Stimulated activated CD4-positive, alpha-beta T cell treated with anti-CD3 and anti-CD28 coated beads, Interleukin-15, amount 100 ng/mL, for 48 hours (primary cell): ENCODE data around the gene BRPF1.

ENCODE experiments used
- DNase-seq, 2 donors: peaks; one replicate each; pipeline ENCODE4 v3.0.0-alpha.2; 2020; ENCODE audit warnings: low read depth in 2 of 2

BRPF1 gene

DNA sequence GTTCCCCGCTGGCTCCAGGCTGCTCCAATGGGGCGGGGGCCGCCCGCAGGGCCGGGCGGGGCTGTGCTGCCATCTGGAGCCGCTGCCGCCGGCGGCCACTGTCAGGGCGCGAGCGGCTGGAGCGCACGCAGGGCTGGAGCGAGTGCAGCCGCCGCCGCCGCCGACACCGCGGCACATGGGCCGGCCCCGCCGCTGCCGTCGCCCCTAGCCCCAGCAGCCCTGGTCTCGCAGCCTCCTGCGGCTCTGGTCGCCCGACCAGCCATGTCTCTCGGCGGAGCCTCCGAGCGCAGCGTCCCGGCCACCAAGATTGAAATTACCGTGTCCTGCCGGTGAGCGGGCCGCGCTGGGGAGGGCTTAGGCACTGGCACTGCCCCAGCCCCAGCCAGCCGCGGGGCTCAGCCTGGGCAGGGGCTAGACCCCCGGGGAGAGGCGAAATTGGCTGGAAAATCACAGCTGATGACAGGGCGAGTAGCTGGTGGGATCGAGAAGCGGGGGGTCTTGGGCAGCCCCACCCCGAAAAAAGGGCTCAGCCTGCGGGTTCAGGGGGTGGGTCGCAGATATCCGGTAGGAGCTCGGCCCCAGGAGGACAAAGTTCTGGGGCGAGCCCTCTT is 27.7 kb upstream of the BRPF1 start, which contains the start of gene CPNE9:
TSS of gene CPNE9 (plus strand) at position 98 of the 611 bp plus-strand sequence. CDS start at position 262, 164 bp downstream.
- no peak for DNase-seq

DNA sequence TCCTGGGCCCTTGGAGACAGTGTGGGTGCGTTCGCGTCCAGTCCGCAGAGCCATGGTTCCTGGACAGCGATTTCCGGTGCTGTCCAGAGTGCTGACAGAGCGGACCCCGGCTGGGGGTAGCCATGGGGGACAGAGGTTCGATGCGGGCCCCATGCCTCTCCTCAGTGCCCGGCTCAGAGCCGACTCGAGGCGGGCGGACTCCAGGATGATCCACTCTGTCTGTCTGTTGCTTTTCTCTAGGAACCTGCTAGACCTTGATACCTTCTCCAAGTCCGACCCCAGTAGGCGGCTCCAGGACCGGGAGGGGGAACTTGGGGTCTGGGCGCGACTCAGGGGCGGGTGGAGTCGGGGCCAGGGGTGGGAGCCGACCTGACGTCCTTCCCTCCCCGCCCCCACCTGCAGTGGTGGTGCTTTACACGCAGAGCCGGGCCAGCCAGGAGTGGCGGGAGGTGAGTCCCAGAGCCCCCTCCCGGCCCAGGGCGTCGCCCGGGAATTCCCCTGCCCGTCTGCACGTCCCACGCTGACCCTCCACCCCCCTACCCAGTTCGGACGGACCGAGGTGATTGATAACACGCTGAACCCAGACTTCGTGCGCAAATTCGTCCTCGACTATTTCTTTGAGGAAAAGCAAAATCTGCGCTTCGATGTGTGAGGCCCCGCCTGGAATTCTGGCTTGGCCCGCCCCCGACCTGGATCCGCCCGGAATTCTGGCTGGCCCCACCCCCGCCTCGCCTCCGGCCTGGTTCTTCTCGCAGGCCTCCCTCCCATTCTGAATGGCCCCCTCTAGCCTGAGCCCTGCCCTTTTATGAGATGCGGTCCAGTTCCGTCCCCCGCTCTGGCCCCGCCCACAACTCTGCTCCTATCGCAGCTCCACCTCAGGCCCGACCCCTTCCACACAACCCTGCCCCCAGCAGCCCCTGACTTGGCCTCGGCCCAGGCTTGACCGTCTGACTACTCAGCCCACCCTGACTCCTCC is 26.9 kb upstream of the BRPF1 start:
- no peak for DNase-seq

DNA sequence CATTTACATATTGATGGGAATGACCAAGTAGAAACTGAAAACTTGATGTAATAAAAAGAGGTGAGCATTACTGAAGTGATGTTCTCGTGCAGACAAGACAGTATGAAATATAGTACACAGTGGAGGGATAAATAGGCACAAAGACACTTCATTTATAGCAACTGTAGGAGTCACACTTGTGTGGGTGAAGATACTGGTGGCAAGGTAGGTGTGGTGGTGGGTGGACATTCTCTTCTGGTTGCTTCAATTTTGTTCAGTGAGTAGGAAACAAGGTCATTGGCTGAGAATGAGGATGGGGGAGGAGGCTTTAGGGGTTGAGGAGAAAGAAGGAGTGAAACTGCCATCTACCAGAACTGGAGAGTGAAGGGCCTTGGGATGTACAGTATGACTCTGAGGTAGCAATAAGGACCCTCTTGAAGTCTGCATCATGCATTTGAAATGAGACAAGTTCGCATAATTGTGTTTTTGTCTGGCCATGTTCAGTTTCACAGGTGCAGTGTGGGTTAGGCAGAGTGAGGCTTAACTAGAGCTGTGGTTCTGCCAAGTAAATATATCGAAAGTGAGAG is 21.3 kb upstream of the BRPF1 start:
- no peak for DNase-seq

DNA sequence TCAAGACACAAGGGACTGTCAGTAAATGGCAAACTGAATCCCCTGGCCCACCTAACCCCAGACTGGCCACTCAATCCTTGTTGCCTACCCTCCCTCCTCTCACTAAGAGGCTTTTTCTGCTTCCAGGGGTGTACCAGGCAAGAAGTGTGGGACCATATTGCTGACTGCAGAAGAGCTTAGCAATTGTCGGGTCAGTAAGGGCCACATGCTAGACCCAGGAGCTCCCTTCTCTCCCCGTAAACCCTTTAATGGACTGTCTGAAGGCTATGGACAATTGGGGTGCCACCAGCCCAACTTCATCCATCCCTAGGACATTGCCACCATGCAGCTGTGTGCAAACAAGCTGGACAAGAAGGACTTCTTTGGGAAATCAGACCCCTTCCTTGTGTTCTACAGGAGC is 19.1 kb upstream of the BRPF1 start:
- no peak for DNase-seq

DNA sequence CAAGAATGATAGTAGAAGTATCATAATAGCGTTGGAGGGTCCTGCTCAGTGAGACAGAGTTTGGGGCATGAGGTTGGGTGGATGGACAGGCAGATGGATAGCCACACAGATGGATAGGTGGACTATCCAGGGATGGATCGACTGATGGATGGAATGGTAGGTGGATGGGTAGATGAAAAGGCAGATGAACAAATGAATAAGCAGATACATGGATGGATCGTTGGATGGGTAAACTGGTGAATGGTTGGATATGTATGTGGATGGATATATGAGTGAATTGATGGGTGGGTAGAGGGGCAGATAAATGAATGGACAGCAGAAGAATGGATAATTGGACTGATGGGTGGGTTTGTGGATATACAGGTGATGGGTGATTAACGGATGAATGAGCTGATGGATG is 18.4 kb upstream of the BRPF1 start:
- DNase-seq: no peak

DNA sequence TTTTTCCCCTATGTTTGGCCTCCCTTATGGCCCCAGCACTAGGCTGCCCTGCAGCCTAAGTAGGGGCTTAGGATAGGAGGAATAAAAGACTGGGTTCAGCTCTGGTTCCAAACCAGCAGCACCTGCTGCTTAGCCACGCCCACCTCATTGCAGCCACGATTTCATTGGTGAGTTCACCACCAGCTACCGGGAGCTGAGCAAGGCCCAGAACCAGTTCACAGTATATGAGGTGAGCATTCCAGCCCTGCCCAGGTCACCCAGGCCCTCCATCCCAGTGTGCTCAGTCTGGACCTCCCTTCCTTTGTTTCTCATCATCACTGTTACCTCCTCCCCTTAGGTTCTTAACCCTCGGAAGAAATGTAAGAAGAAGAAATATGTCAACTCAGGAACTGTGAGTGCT is 16.4 kb upstream of the BRPF1 start:
- no peak for DNase-seq

DNA sequence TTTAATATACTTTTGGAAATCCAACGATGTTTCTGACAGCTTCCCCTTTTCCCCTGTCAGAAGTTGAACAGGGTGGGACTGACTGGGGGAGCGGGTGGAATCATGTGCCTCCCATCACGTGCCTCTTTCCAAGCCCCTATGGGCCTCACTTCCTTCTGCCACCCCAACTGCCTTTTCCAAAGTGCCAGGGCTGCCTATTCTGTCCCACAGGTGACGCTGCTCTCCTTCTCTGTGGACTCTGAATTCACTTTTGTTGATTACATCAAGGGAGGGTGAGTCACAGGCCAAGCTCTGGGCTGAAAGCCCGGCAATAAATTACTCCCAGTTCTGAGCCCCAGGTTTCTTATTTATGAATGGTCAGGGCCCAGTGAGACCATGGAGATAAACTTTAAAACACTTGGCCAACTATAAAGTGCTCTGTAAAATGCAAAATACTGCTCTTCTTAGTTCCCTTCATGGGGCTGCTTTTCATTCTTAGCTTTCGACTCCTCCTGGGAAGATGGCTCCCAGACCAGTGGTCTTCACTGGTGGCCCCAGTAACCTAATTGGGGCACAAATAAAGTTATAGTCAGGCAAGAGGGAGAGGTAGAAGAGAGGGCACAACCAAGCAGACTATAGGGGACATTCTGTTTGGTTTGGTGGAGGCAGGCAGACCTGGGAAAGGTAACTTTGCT is 15.6 kb upstream of the BRPF1 start:
- DNase-seq: peak in 1 of 2 donors; percentile 44

DNA sequence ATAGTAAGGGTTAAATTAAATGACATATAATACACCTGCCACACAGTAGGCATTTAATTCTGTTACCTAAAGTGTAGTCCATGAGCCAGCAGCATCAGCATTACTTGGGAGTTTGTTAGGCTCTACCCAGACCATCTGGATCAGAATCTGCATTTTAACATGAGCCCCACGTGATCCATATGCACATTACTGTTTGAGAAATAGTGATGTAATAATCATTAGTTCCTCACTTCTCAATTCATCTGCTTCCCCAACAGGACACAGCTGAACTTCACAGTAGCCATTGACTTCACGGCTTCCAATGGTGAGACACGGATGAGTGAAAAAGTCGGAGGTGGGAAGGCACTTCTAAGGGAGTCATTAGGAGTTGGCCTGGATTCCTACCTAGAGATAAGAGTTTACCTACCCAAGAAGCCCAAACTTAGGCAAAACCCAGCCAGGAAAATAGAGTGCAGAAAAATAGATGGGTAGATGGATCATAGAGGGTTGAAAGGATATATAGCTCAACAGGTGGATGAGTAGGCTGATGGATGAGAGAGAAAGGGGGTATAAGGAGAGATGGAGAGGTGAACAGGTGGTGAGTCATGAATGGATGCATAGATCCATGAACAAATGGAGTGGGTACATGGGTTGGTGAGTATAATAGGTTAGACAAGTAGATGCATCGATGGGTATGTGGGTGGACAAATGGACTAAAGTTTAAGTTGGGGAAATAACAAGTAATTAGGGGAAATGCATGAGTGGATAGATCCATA is 14.6 kb upstream of the BRPF1 start:
- no peak for DNase-seq

DNA sequence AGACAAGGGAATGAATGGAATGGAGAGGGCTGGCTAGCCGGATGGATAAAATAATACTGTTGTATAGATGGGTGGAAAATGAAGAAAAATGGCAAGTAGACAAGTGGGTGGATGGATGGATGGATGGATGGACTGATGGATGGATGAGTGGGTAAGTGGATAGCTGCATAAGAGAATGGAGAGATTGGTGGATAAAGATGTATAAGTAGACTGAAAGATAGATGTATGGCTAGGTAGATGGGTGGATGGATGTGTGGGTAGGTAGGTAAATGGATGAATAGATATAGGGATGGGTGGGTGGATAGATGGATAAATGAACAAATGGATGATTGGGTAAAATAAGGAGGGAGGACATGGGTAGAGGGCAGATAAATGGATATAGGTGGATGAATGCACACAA is 14.0 kb upstream of the BRPF1 start:
- no peak for DNase-seq

DNA sequence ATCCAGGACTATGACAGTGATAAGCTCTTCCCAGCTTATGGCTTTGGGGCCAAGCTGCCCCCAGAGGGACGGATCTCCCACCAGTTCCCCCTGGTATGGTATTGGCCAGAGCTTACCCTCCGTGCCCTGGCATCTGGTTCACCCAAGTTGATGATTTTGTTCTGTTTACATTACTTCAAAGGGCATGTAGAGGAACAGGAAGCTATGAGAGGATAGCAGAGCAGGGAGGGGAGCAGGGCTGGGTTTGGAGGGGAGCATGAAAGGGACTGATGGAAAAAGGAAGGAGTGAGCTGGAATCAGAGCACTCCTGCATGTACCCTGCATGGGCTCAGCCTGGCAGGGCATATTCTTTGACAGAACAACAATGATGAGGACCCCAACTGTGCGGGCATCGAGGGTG is 13.4 kb upstream of the BRPF1 start:
- DNase-seq: no peak

DNA sequence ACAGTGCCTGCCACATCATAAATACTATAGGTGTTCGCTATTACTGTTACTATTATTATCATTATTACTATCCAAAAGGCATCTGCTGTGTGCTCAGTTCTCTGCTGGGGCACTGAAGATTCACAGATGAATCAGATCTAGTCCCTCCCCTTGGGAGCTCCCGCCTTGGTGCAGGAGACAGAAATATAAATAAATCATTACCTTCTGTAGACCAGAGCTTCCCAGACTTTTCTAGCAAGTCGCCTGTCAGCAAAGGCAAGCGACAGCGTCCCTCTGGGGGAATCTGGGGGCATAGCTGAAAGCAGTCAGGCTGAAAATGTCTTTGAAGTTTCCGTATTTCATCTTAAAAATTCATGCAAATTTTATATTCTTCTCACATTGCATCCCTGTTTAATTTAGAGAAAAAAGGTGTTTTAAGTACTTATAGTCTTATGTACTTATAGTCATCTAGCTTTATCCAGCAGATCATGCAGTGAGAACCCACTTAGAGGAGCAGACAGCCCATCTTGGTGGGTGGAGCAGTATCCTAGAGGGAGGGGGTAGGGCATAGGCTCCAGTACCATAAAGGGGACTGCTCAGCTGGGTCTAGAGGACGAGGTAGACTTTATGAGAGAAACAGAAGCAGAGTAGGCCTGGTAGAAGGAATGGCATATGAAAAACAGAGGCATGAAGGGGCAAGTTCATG is 10.4 kb upstream of the BRPF1 start:
- no peak for DNase-seq

DNA sequence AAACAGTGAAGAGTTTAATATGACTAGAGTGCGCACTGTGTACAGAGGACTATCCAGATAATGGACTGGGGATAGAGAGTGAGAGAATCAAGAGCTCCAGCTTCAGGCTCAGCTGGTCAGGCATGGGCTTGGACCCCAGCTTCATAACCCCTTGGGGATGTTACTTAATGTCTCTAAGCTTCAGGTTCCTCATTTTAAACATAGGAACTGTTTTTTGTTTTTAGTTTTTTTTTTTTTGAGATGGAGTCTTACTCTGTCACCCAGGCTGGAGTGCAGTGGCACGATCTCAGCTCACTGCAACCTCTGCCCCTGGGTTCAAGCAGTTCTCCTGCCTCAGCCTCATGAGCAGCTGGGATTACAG is 9.9 kb upstream of the BRPF1 start:
- no peak for DNase-seq

DNA sequence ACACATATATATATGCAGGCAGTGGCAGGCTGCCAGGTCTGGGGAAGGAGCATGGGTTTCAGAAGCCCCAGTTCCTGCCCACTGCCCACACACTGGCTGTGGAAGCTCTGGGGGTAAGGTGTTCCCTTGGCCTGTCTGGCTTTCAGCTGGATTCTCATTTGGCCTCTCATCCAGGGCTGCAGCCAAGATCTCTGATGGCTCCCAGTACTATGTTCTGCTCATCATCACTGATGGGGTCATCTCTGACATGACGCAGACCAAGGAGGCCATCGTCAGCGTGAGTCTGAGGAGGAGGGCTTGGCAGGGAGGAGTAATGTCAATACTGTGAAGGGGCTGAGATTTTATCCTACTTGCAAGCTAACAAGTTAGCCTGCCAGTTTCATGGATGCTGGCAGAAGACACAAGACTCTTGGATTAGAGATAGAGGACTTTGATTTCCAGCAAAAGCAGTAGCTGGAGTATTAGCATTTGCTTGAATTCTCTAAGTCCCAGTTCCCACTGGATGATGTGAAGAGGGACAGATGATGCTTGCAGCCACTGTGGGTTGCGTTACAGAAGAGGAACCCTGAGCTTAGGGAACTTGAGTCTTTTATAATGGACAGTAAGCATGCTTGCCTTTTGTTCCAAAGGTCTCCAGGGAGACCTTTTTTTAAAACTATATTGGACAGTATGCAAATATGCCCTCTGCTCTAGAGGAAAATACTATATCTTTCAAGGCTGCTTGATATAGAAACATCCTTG is 5.6 kb upstream of the BRPF1 start:
- no peak for DNase-seq

DNA sequence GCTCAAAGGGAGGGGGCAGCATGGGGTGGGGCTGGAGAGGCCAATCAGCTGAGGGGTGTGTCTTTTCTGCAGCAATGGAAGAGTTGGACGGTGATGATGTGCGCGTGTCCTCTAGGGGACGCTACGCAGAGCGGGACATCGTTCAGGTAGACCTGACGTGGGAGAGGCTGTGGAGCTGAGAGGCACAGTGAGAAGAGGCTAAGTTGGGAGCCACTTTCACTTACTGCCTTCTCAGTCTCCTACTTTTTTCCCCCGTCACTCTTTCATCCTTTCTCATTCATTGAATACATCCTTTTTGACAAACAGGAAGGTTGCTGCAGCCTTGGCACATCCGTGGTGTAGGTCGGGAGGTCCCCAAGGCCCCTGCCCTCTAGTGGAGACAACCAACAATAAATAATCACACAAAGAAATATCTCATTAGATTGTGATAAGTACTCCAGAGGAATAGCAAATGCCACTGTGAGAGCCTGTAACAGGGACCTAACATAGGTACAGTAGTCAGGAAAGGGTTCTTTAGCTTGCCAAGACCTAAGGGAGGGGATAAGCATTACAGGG is 4.4 kb upstream of the BRPF1 start:
- DNase-seq: peak; percentile 41 to 60

DNA sequence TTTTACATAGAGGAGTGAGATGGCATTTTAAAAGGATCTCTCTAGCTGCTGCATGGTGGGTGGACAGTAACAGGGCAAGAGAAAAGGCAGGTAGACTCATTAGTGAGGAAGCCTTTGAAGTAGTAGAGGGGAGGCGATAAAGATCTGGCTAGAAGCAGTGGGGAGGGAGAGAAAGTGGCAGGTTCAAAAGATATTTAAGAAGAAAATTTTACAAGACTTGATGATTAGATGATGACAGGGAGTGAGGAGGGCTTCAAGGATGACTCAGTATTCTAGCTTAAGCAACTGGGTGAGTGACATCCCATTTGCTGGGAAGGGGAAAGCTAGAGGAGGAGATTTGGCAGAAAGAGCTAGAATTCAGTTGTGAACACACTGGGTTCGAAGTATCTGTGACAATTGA is 3.8 kb upstream of the BRPF1 start:
- no peak for DNase-seq

DNA sequence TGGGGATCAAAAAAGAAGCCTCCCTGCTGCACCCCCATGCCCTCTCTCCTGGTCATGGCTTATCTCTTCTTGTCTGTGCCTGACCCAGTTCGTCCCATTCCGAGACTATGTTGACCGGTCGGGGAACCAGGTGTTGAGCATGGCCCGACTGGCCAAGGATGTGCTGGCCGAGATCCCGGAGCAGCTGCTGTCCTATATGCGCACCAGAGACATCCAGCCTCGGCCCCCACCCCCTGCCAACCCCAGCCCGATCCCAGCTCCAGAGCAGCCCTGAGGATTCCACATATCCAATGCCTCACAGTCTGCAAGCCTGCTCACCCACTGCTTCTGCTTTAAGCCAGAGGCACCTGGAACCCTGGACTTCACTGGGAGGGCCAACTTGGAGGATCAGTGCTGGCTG is 2.1 kb upstream of the BRPF1 start:
- DNase-seq: no peak

DNA sequence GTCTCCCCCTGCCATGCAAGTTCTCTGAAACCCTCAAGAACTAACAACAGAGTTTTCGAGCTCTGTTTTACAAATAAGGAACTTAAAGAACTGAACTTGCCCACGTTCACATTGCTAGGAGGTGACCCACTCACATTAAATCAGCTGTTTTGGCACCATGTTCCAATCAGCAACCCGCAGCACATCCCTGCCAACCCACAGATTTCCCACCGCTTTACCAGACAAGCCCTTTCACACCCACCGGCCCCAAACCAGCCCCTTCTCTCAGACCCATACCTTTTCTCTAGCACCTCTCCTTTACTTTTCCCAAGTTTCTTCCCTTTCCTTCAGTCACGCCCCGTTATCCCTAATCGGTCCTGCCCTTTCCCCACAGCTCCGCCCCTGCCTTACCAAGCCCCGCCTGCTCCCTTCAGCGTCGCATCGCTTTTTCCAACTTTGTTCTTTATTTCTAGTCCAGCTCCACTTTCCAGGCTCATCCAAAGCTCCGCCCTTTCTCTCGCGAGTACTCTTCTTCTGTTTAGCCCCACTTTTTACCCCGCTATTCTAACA is 804 bp upstream of the BRPF1 start:
- DNase-seq: no peak

DNA sequence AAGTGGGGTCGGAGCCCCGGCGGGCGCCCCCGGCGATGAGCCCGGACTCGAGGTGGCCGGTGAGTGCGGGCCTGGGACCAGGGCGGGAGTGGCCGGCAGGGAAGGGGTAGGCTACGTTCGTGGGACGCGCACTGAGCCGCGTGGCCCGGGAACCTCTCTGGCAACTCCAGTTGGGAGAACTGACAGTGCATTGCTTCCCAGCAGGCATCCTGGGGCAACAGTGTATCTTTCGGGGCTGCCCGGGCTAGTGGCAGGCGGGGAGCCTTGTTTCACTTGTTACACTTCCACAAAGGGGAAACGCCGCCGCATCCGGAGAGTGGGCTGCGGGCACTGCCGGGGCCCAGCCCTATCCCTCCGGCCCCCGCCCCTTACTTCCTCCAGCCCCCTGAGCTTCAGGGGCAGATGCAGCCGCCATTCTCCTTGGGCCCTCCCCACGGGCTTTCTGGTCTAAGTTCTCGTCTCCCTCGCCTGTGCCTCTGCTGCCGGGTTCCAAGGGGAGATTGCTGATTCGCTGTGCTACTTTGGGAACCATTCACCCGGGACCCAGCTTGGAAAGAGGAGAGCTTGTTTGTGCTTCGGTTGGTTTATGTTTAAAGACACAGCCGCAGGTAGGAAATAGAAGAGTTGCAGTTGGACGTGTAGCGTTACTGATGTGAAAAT is 675 bp downstream of the BRPF1 start:
- no peak for DNase-seq

DNA sequence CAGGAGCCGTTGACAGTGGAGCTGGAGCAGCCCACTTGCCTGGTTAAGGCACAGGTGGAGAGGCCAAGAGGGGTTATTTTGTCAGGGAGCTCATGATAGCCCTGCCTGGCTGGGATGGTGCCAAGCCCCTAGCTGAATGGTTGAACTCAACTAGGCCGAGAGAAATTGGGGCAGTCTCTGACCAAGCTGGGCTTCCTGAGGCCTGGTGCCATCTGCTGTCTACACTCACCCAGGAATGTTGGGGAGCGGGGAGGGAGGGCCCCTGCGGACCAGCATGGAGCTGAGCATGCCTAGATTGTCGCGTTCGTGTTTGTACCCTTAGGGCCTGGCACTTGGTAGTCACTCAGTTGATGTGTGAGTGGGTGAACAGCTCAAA is 1.2 kb downstream of the BRPF1 start:
- DNase-seq: no peak
